HG03175 (cell line): Measurements from ENCODE around the gene MEI4.
"Not testable (repeated sequence)": the region's sequence is repeated elsewhere in the genome, so short reads cannot be mapped to it uniquely, and the experiment has no call there.

Experiments
- ATAC-seq: cut with Tn5 transposase; IDR thresholded peaks from one replicate; pipeline ENCODE4 v1.9.1; 2021; ENCODE audit warnings: mild to moderate bottlenecking, moderate library complexity; ENCODE audit not compliant: unreplicated experiment

Gene MEI4, protein sequence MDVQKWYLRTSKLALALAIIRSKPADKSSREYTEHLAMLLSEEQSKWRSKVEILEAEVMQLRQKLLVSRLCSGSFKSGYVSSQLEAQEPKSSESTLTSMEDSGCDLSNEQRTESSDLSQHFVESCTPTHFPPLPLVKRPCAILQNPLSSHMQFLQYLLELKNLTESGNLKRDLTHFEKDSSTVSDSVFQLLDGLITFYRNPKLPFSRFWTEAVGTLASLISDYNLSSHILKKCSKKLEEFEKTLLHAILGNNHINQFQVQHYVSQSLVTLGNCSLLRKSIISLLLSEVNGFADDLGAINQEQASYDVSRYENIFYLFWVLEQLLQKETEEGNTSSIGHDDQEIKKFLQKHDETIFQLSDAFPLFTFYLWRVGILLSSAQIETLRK

DNA sequence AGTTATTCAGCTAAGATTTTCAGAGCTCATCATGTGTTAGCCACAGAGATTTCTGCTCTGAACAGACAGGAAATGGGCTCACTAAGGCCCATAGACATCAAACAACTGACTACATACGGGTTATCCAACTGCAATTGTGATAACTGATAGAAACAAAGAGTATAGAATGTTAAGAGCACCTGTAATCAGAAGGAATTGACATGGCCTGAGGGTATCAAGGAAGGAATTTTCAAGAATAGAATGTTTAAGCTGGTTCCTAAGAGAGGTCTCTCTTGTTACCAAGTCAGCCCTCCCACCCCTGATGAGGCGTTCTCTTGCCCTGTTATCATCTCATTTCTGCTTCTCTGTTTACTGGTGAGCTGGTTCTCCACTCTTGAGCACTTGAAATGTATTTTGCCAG, at the start of gene MEI4:
Gene MEI4 (plus strand): TSS at position 301 of the 400 bp plus-strand sequence. CDS start 37,633 bp downstream, outside the sequence.
- ATAC-seq, result no peak

DNA sequence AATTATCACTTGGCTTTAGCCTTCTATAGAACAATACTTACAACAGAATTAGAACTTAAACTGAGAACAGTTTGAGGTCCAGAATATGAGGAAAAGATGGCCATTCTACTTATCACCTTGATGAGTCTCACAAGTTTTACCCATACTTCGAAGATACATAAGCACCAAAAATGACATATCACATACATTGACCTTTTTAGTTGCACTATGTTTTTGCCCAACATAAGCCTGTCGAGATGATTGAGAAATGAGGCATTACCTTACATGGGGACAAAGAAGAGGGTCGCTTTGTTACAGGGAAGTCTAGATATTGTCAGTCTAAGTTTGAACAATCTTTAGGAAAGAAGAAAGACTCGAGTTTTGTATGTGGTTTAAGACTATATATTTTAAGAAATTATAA, 48.4 kb upstream of the MEI4 start:
- ATAC-seq, result no peak

DNA sequence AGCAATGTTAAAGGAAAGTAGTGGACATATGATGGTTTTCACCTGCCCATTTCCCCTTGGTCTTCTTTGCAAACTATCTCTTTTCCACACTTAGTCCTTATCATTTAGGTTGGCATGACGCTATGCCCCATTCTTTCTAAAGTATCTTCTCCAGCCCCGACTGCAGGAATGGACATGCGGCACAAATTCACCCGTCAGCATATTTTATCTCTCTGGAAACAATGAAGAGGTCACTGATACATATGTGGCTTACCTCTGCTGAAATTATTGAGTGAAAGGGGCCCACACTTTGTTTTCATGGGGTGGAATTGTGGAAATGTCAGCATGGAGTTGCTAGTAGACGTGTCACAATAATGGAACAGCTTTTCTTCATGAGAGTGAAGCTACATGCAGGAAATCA, 45.8 kb upstream of the MEI4 start:
- no peak for ATAC-seq

DNA sequence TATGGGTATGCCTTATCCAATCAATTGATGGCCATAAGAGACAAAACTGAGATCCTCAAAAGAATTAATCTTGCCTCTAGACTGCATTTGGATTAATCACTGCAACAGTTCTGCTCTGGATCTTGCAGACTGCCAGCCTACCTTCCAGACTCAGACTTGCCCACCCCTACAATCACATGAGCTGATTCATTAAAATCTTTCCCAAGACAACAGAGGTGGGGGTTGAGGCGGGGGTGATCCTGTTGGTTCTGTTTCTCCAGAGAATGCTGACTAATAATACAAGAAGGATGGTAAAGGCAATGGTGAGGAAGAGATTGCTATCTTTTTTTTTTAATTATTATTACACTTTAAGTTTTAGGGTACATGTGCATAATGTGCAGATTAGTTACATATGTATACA, 43.7 kb upstream of the MEI4 start:
- no peak for ATAC-seq

DNA sequence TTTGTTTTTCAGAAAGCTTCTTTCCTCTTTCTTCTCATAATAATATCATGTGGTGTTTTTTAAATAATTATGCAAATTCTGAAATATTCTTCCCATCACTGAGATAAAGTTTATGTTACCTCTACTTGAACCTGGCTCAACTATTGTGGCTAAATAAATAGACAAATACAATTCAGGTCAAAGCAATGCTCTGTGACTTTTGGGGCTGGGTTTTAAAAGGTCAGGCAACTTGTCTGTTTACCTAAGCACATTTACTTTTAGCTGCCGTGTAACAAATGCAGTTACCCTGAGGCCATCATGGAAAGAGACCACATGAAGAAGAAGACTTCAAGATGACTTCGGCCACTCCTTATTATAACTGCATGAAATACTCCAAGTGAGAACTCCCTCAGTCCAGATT, 33.7 kb upstream of the MEI4 start:
- no peak for ATAC-seq

DNA sequence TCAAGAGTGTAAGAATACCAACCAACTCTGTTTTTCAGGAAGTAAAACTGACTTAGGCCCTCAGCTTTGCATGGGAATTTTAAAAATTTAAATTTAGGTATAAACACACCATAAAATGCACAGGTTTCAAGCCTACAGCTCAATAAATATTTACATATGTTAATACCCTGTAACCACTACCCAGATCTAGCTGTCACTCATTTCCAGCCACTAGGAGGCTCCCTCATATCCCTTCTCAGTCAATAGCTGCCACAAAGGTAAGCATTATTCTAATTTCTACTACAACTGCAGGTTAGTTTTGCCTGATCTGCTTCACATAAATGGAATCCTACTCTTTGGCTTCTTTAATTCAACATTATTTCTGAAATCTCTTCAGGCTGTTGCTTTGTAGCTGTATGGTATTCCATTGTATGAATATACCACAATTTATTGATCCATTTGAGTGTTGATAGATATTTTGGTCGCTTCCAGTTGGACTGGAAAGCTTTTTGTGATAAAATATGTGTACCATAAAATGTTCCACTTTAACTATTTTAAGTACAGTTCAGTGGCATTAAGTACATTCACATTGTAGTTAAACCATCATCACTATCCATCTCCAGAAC, 32.5 kb upstream of the MEI4 start:
- ATAC-seq, result no peak

DNA sequence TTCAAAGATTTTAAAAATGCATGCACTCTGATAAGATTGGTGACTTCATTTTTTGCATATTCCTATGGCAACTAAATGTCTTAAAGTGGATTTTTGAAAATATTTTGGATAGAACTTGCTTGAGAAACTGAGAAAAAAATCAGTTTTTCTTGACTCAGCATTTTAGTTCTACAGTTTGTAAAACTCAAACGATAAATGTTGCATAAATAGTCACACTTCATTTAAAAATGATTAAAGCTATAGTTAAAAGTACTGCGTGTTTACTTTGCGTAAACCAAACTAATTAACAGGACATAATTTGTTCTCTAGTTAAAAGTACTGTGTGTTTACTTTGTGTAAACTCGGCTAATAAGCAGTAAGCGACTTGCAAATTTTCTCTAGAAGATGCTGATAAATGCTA, 28.3 kb upstream of the MEI4 start:
- ATAC-seq, result no peak

DNA sequence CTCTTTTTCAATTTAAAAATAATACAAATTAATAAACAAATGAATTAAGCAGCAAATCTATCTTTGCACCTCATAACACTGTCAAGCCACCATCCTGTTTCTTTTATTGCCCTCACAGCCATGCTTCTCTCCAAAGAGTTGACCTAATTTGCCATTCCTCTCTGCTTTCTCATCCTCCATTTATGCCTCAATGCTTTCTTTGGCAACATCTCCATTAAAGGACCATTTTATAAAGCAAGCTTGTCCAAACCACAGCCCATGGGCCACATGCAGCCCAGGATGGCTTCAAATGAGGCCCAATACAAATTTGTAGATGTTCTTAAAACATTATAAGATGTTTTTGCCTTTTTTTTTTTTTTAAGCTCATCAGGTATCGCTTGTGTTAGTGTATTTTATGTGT, 26.4 kb upstream of the MEI4 start:
- no peak for ATAC-seq

DNA sequence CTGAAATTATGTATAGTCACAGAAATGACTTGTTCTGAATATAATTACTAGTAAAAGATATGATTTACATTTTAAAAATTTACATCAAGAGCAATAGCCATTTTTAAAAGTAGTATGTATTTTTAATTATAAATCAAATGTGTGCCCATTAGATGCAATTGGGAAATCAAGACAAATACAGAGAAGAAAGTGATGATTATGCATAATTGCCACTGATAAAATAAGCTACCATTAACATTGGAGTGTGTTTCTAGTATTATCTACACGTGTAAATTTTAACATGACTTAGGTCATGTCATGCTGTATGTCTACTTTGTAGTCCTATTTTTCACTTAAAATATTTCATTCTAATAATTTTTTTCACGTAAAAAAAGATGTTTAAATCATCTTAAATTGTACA, 22.8 kb upstream of the MEI4 start:
- no peak for ATAC-seq

DNA sequence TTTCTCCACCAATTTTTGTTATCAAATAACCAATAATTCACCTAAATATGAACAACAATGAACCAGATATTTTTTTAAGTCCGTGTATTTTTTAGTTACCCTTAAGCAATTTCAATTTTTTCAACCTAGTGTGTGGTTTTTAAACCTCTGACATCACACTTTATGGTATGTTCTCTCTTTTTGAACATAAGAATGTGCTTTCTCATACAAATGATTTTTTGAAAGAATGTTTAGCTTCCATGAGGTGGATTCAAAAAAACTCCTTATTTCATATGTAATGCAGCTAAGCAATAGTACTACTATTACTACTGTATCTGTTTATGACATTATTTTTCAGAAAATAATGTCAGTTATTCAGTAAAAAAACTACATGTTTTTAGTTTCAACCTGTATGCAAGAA, 19.4 kb upstream of the MEI4 start:
- ATAC-seq, result no peak

DNA sequence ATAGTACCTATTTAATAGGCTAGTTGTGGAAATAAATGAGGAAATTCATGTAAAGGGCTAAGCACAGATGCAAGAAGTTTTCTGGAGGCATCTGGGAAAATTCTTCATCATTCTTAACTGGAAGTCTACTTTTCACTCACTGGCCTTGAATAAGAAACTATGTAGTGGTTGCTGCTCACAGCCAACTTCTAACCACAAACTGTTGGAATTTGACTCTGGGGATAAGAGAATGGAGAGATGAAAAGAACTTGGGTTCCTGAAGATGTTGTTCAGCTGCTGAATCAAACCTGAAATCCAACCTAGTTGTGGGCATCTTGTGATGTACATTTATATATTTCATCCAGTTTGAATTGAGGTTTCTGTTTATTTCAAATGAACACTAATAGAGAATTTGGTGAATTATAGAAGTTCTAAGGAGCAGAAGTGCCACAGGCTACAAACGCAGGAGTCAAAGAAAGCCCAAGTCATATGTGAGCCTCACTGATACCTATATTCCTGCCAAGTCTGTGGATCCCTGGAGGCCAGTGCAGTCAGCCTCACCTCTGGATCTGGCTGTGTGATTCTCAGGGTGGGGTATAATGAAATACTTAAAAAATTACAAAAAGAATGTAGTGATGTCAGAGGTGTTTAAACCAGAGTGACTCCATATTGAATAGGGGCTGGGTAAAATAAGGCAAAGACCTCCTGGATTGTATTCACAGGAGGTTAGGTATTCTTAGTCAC, 18.7 kb upstream of the MEI4 start:
- no peak for ATAC-seq

DNA sequence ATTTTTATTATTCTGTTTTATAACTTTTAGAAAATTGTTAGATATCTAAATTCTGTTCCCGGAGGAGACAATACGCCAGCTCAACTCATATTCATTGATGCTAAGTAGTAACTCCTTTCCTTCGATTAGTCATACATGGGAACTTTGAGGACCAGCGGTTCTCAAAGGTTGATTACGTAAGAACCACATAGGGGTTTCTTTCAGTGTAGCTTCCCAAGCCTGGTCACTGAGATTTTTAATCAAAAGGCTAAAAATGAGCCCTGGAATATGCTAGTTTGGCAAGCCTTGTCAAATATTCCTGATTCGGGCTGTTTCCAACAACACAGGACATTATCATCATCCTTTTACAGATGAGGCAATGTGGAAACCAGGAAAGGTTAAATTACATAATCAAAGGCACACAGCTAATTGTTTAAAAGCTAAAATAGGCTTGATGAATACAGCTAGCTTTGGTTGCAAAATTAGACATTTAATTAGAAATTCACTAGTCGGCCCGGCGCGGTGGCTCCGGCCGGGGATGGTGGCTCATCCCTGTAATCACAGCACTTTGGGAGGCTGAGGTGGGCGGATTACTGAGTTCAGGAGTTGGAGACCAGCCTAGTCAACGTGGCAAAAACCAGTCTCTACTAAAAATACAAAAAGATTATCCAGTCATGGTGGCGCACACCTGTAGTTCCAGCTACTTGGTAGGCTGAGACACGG, 14.6 kb upstream of the MEI4 start:
- ATAC-seq, result no peak

DNA sequence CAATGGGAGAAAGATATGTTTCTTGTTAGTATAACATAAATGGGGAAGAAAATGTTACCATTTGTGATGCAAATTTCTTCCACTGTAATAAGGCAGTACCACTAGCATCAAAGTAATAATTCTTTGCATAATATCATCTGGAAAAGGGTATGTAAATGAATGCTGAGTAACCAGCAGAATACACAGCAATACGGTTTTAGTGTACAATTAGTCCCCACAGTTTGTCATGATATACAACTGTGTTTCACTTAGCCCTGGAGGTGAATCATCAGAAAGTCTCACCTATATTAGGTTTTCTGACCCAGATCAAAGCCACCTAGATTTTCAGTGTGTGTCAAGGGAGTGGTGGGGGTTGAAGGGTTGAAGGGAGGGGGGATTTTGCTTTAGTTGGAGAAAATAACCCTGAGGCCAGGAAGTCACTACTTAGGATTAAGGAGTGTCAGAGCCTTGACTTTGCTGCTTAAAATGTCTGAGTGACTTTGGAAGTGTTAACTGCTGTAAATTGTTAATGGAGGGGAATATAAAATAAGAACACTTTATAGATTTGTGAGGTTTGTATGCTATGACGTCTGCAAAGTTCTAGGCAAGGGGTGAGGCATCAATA, 8.6 kb upstream of the MEI4 start:
- ATAC-seq, result no peak

DNA sequence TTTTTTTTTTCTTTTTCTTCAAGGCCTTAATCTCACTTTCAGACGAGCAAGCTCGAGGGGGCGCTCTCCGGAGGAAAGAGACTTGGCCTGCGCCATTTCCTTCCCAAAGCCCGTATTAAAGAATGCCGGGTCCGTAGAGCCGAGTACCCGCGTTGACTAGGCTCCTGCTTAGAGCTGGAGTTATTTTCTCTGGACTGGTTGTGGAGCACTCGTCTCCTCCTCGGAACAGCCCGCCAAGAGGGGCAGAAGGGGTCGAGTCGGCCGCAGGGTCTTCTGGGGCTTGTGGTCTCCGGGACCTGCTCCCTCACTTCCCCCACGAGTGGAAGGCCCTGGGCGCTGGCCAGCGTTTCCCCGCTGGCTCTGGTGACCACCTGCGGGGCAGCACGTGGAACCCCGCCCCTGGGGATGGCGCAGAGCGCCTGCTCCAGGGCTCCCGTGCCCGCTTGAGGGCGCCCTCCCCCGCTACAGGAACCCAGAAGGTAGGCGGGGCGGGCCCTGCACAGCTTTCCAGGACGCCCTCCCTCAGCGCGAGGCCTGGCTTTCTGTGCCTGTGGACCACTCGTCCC, 2.7 kb upstream of the MEI4 start:
- ATAC-seq, result no peak

DNA sequence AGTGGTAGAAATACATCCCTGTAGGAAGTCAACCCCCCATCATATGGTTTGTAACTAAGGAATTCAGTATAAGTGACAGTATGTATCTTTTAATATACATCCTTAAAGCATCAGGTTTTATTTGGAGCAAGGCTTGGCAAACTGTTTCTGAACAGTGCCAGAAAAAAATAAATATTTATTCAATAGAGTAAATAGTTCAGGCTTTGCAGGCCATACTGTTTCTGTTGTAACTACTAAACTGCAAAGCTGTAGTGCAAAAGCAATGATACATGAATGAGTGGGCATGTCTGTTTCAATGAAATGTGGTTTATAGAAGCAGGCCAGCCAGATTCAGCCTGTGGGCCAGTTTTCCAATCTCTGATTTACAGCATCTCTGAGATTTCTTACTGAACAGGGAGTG, 977 bp downstream of the MEI4 start:
- no peak for ATAC-seq

DNA sequence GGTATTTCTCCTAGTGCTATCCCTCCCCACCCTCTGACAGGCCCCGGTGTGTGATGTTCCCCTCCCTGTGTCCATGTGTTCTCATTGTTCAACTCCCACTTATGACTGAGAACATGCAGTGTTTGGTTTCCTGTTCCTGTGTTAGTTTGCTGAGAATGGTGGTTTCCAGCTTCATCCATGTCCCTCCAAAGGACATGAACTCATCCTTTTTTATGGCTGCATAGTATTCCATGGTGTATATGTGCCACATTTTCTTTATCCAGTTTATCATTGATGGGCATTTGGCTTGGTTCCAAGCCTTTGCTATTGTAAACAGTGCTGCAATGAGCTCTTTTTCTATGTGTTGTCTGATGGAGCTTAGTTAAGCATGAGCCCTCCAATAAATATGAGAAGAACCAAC, 2.2 kb downstream of the MEI4 start:
- not testable (repeated sequence) for ATAC-seq

DNA sequence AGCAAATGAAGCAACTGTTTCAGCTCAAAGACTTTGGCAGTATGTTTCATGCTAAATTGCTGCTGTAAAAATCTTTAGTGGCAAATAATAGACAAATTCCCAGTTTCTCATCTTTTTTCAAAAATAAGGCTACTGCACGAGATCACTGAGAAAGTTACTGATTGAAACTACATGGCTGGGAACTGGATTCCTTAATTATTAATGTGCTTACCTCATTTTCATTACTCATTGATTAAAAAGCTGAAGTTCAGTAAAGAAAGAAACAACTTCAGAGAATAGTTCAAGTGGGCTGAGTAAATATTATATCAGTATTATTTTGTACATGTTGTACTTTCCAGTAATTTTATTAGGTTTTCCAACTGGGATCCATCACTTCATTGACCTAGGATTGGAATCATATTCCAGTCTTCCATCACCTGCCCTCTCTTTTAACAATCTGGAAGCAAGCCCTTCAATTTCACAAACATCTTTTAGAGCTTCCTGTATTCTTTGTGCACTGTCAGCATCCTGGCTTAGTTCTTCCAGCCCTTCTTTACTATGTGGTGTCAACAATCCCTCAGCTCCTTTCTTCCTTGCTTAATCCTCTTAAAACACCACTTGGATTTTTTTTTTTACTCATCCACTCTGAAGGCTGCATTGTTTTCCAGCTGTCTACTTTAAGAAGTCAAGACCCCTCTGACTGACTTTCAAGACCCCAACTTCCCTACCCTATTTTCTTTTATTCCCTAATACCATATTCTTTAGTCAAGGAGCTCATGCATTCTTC, 4.3 kb downstream of the MEI4 start:
- no peak for ATAC-seq

DNA sequence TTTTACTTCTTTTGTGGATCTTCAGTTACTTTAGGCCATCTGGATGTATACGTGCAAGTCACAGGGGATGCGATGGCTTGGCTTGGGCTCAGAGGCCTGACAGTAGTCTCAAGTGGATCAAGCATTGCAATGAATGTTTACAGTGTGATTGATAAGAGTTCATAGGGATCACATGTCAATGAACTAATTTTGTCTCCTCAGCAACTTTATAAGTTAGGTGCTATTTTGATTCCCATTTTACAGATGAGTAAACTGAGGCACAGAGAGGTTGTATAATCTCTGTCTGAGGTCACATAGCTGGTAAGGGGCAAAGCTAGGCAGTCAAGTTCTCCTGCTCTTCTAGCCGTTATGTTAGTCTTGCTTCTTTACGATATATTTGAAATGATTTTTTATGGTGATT, 13.5 kb downstream of the MEI4 start:
- no peak for ATAC-seq

DNA sequence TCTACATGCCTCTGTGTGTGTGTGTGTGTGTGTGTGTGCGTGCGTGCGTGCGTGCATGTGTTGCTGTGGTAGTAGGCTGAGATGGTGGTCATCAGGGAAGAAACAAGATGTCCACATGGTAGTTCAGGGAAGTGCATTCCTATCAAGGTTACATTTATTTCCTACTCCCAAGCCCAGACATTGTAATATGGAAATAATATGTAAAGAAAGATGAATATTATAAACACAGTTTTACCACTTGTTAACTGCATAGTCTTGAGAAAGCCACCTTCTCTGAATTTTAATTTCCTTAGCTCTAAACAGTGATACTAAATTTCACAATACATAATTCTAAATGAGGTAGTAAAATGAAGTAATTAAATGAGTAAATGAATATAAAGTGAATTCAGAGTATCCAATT, 14.0 kb downstream of the MEI4 start:
- no peak for ATAC-seq

DNA sequence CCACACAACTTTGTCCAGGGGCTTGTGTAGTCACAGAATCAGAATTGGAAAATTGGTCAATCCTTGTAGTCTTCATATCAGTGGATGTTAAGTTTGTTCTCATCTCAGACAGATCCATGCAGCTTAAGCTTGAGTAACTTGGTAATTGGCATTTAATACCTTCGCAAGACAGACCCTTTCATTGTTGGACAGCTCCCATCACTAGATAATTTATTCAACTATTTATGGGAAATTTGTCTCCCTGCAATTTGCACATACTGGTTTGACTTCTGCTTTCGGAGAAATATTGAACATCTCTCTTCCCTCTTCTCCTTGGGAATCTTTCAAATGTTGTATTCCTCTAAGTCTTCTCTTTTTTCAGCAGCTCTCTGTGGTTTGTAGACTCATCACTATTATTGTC, 17.1 kb downstream of the MEI4 start:
- ATAC-seq, result no peak
